Activated T-cell treated with anti-CD3 and anti-CD28 coated beads for 4 hours (primary cell): Measurements from ENCODE around the gene CST2.
"Not testable (repeated sequence)": the region's sequence is repeated elsewhere in the genome, so short reads cannot be mapped to it uniquely, and the experiment has no call there.

Source experiments
- DNase-seq: peaks from one replicate; pipeline ENCODE4 v3.0.0-alpha.2; 2020

Gene CST2

DNA sequence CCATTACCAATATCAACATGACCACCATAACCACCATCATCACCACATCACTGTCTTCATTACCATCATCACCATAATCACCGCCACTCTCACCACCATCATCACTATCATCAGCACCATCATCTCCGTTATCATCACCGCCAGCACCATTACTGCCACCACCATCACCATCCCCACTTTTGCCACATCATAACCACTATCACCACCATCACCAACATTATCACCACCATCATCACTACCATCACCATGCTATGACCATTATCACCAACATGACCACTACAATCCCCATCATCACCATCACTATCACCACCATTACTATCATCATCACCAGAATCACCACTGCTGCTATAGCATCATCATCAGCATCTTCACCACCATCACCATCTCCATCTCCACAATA lies 25.7 kb downstream of the CST2 start:
- no peak for DNase-seq

DNA sequence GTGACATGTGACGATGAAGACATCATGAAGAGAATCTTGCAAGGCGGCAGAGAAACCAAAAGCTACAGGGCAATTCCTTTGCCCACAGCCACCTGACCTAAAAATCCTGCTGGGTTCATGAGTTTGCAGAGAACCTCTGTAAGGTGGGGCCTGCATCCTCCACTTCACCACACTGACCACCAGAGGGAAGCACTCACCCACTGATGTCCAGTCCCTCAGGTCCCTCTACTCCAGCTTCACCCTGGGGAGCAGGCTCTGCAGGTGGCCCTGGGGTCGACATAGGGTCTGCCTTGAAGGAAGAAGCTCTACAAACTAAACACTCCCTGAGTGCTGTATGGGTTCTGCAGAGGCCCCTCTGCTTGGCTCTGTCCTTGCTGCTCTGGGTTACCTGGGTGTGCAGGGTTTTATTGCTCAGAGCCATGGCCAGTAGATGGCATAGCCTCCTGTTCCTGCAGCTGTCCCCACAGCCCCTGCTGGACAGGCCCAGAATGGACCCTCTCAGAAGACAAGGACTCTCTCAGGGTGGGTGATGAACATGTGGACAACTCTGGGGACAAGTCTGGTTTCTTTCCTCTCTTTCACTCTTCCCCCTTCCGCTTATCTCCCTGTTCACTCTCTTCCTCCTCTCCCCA lies 27.2 kb downstream of the CST2 start:
- not testable (repeated sequence) for DNase-seq

DNA sequence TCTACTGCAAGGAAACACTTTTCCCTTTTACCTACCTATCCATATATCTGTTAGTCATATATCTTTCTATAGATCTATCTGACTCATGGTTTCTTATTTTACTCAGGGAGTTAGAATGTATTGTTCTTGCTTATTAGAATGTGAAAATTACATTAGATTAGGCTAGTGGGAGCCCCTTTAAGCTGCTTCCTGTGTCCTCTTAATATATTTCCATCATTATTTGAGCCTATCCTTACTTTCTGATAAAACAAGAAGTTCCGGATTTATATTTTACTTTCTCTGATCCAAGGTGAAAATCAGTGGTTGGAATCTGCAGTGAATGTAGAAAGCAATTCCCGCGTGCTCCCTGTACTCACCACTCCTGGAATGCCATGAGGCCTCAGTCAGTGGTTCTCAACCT lies 31.0 kb downstream of the CST2 start:
- no peak for DNase-seq

DNA sequence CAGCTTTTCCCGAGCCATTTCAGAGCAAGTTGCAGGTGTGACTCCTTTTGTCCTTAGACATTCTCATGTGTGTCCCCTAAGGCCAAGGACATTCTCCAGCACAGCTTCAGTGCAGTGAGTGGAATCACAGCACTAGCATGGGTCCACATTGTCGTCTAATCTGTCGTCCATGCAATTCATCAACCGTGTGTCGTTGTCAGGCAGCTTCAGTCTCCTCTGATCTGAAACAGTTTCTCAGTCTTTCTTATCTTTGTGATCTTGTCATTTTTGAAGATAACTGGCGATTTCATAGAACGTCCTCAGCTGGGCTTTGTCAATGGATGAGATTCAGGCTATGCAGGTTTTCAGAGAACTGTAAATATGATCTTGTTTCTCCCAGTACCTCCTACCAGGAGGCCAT lies 31.7 kb downstream of the CST2 start:
- DNase-seq = no peak

DNA sequence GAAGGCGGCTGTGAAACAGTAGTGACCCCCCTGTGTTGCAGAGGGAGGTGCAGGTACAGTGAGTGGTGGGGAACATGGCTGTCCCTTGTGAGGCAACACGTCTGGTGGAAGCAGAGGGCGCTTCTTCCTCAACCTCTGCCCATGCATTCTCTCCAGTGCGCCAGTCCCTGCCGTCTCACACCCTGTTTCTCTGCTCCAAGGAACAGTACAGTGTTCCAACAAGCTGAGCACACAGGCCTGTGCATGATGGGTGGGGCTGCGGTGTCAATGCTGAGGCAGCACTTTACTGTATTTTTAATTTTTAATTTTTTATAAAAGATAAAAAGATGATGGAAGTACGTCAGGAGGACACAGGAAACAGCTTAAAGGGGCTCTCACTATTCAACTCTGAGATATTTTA lies 32.5 kb downstream of the CST2 start:
- no peak for DNase-seq

DNA sequence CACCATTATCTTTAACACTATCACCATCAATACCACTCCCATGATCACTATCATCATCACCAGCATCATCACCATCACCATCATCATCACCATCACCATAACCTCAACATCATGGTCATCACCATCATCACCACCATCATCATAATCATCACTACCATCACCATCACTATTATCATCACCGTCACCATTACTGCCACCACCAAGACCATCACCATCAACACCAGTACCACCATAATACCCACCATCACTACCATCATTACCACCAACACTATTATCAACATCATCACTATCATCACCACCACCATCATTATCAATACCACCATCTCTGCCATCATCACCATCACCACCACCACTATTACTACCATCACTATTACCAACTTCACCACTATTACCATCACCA lies 43.1 kb downstream of the CST2 start:
- no peak for DNase-seq

DNA sequence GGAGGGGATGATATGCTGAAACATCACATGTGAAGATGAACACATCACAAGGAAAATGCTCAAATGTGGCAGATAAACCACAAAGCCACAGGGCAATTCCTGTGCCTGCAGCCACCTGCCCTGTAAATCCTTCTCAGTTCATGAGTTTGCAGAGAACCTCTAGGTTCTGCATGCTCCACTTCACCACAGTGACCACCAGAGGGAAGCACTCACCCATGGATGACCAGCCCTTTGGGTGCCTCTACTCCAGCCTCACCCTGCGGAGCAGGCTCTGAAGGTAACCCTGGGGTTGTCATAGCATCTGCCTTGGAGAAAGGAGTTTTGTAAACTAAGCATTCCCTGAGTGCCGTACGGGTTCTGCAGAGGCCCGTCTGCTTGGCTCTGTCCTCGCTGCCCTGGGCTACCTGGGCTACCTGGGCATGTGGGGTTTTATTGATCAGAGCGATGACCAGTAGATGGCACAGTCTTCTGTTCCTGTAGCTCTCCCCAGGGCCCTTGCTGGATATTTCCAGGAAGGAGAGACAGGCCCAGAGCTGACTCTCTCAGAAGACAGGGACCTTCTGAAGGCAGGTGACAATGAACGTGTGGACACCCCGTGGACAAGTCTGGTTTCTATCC lies 44.1 kb downstream of the CST2 start:
- DNase-seq = no peak

DNA sequence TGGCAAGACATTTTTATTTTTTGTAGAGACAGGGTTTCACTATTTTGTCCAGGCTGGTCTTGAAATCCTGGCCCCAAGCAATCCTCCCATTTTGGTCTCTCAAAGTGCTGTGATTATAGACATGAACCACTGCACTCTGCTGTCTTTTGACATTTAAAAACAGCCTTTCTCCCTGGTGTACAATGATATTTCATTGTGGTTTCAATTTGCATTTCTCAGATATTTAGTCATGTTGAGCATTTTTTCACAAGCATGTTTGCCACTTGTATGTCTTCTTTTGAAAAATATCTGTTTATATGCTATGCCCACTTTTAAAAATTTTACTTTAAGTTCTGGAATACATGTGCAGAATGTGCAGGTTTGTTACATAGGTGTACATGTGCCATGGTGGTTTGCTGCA lies 47.9 kb downstream of the CST2 start:
- not testable (repeated sequence) for DNase-seq

DNA sequence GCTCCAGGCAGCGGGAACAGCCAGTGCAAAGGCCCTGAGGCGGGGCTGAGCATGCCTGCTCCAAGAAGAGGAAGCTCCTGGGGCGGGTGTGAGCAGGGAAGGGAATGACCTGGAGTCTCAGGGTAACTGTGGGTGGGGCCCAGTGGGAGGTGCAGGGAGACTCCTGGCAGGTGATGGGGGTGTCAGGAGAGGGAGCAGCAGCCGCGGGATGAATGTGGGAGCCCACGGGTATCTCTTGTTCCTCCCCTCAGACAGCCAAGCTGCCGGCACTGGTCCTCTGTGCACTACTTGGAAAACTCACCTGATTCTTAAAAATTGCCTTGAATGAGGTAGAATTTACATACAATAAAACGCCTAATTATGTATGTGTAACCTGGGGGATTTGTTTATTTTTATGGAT lies 49.1 kb downstream of the CST2 start:
- DNase-seq = not testable (repeated sequence)

DNA sequence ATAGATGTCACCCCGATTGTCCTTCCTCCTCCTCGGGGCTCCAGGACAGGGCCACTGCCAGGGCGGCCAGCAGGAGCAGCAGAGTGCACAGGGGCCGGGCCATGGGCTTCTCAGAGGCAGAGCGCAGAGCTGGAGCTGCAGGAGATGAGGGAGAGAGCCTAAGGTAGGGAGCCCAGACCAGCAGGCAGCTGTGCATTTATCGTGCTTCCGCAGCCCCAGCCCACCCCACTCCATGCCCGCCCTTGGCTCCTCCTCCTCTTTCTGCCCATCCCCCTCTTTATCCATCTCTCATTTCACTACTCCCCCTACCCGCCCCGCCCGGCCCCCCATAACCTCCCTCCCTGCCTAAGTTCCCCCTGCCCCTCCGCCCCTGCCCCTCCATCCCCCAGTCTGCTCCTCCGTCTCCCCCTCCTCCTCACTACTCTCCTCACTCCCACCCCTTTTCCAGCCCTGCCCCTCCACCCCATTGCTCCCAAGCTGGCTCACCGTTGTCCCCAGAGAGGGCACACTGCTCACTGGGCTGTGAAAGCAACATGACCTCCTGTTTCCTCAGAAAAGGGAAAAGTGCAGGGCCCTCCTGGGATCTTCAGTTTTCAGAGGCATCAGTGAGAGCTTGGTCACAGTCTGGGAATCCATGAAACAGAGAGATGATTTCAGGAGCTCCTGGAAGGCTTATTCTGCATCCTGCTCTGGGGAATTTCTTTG lies 50.3 kb downstream of the CST2 start:
- no peak for DNase-seq

DNA sequence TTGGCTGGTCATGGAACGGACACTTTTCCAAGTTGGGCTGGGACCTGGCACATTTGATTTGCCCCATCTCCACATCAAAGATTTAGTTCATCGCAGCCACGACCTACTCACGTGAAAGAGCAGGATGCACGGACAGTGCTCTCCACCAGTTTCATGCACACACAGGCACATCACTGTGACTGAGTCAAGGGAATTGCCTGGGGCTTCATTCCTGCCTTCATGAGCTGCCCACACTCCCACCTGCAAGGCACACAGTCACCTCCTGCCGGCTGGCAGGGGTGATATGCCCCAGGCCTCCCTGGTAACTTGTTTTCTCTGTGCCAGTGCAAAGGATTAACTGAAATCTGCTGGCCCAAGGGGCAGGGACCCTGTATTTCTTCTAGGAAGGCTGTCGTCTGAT lies 52.4 kb downstream of the CST2 start:
- DNase-seq = no peak
